ENCODE results near the gene SCAPER. TPM values are rescaled to one million over a fixed set of nuclear protein-coding genes. Genes with fewer than 3 reads are reported as not detected.

Gene SCAPER
- total RNA-seq, 1 experiment from 2014 or later = 14.7 TPM

GRCh38 chr15:76588811-76589747, 316.1 kb downstream of the SCAPER start:
- intact Hi-C loops (cut with micrococcal nuclease) = no loop called here

More at GRCh38 chr15:76588811-76589747, 316.1 kb downstream of the SCAPER start:
- H3K9ac ChIP-seq (ENCODE audit: low read length) = no peak overlapping the region
- DNase-seq (ENCODE audit: low read depth, low spot score) (no peak), ATAC-seq (no peak)
- H3K4me3 ChIP-seq (replicated peaks in 1 of 2; ENCODE audit: low read depth in 1 of 2, low read length in 2 of 2) = no peak overlapping the region
- RAD21 ChIA-PET (ENCODE audit: low non-redundant PET in 1 of 2, low total read pairs in 2 of 2, uncharacterized antibody in 2 of 2, unreplicated experiment in 2 of 2) = no interaction called here
- no peaks in the 10 kb centered on the region for H3K36me3 ChIP-seq (ENCODE audit: control insufficient read depth in 1 of 2, insufficient read depth in 2 of 2, low read length in 2 of 2)
- POLR2A ChIA-PET = no interaction called here
- CTCF ChIA-PET = no interaction called here
- TF ChIP-seq CTCF (IDR thresholded peaks at IDR 0.05 in 2 of 3, conservative IDR thresholded peaks at IDR 0.05 in 1 of 3; ENCODE audit: borderline replicate concordance in 1 of 3, insufficient read depth in 1 of 3, low read depth in 2 of 3, low read length in 2 of 3) (no peak), POLR2AphosphoS5 (IDR thresholded peaks at IDR 0.05; ENCODE audit: low read depth, low read length) (no peak), ZFX (IDR thresholded peaks at IDR 0.05) (no peak), EZH2phosphoT487 (IDR thresholded peaks at IDR 0.05; ENCODE audit: borderline replicate concordance) (no peak), CEBPB (IDR thresholded peaks at IDR 0.05; ENCODE audit: low read depth) (no peak), ELF1 (IDR thresholded peaks at IDR 0.05; ENCODE audit: borderline replicate concordance, low read depth) (no peak), RAD21 (IDR thresholded peaks at IDR 0.05; ENCODE audit: low read depth) (no peak)
- no peak overlapping the region for H2AFZ ChIP-seq (ENCODE audit: low read depth, low read length, poor library complexity, severe bottlenecking)
- no peak overlapping the region for H3K4me2 ChIP-seq (ENCODE audit: low read length)
- no peaks in the 10 kb centered on the region for H3K79me2 ChIP-seq (ENCODE audit: insufficient read depth, low read length)
- H4K20me1 ChIP-seq (ENCODE audit: insufficient read depth) = no peaks in the 10 kb centered on the region
- no peak overlapping the region for H3K27ac ChIP-seq (ENCODE audit: low read depth, low read length)
- H3K9me3 ChIP-seq (ENCODE audit: control insufficient read depth in 1 of 2, insufficient read depth in 1 of 2, low read depth in 1 of 2, low read length in 2 of 2) = no peaks in the 10 kb centered on the region
- H3K4me1 ChIP-seq (ENCODE audit: control insufficient read depth in 1 of 2, insufficient read depth in 2 of 2, low read length in 2 of 2) = peaks cover 0 to 5% of the 10 kb centered on the region in 2 experiments; a peak in 1 of 4 replicates
- H3K9me2 ChIP-seq (ENCODE audit: insufficient read depth) = no peaks in the 10 kb centered on the region
- BruUV-seq (replicated peaks) = no TSS peak
- H3K27me3 ChIP-seq (ENCODE audit: insufficient read depth, low read length) = no peaks in the 10 kb centered on the region

Measured in HCT116 (cell line).